ENCODE results near the gene GFRA1.
A peak's percentile ranks its signal among the peaks of the same experiment; 100 is the strongest.

DNA sequence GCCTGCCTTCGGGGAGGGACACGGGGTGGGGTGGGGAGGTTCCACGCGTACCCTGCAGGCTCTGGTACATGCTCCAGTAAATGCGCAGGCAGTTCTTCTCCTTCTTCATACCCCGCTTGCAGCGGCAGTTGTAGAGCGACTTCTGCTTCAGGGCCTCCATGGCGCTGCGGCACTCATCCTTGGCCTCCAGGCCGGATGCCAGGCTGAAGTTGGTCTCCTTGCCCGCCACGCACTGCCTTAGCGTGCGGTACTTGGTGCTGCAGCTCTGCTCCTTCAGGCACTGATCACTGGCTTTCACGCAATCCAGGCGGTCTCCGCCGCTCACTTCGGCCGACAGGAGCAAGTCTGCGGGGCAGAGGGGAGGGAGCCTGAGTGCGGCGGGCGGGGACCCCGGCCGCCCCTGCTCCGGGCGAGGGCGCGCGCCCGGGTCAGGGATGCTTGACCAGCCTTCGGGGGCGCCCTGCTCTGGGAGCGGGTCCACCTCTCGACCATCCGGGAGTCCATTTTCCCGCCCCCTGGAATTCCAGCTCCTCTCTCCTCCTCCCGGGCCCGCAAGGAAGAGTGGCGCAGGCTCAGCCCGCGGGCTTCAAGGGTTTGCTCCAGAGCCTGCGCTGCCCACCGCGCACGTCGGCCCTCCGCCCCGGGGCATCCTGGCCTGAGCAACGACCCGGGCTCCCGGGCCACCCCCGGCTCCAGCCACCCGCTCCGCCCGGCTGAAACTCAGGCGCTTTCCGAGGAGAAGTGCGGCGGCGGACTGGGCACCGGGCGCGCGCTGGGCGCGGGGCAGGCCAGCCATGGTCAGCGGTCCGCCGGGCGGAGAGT, 2.0 kb downstream of the GFRA1 start:
- TF ChIP-seq CTCF (IDR thresholded peaks at IDR 0.05), result no peak
- TF ChIP-seq POLR2A (IDR thresholded peaks at IDR 0.05), result peak; percentile 17 to 53
